Caco-2 (cell line): Measurements from ENCODE around the gene ALOX15B. TPM values are rescaled to one million over a fixed set of nuclear protein-coding genes. Genes with fewer than 3 reads are reported as not detected.
A peak's percentile ranks its signal among the peaks of the same experiment; 100 is the strongest.

Experiments used
- BruUV-seq: library from RNA; stranded (reverse); fragments of 400-500 nt; replicated peaks from 2 replicates; lab custom pipeline; 2021; lab: Mats Ljungman, UMichigan
- CTCF ChIA-PET: fragments of 300-600 bp; sonication (Branson Sonifier 250); formaldehyde crosslinking; loops from one replicate; lab custom pipeline; 2022; ENCODE audit warnings: antibody characterized with exemption; lab: Charles Lee
- POLR2A ChIA-PET: fragments of 300-600 bp; sonication (Branson Sonifier 250); formaldehyde crosslinking; loops from one replicate; lab custom pipeline; 2022; ENCODE audit warnings: antibody characterized with exemption; lab: Charles Lee
- DNase-seq, 2 experiments: peaks; one replicate each; pipeline versions ENCODE4 v3.0.0 to v3.0.0-alpha.2; 2020 to 2022
- H3K27me3 ChIP-seq: replicated peaks from 2 replicates; pipeline ENCODE4 v1.6.0; 2011; ENCODE audit warnings: low read length; ENCODE audit not compliant: control insufficient read depth, insufficient read depth
- H3K36me3 ChIP-seq: 2 replicates; pipeline ENCODE4 v1.5.1; 2011; ENCODE audit warnings: low read length; ENCODE audit not compliant: control insufficient read depth, insufficient read depth
- H3K4me1 ChIP-seq: fragments of 250-450 bp; sonication (Bioruptor Pico); 2 replicates; pipeline ENCODE4 v1.5.1; 2020; ENCODE audit warnings: mild to moderate bottlenecking
- H3K4me3 ChIP-seq: 2 replicates; pipeline ENCODE4 v1.5.1; 2011; ENCODE audit warnings: low read depth, mild to moderate bottlenecking, control low read depth, low read length
- H3K9me3 ChIP-seq: fragments of 250-450 bp; sonication (Bioruptor Pico); 2 replicates; pipeline ENCODE4 v1.5.1; 2020; ENCODE audit warnings: mild to moderate bottlenecking, moderate library complexity
- H3K27ac Mint-ChIP-seq: one replicate; pipeline ENCODE4 v1.8.0; 2022; ENCODE audit warnings: mixed read lengths; ENCODE audit not compliant: unreplicated experiment
- H3K27me3 Mint-ChIP-seq: one replicate; pipeline ENCODE4 v1.8.0; 2022; ENCODE audit warnings: mixed read lengths; ENCODE audit not compliant: insufficient read depth, unreplicated experiment
- H3K36me3 Mint-ChIP-seq: one replicate; pipeline ENCODE4 v1.8.0; 2022; ENCODE audit warnings: mild to moderate bottlenecking, mixed read lengths; ENCODE audit not compliant: insufficient read depth, unreplicated experiment
- H3K4me1 Mint-ChIP-seq: one replicate; pipeline ENCODE4 v1.8.0; 2022; ENCODE audit warnings: low read depth, mixed read lengths; ENCODE audit not compliant: unreplicated experiment
- H3K4me3 Mint-ChIP-seq: one replicate; pipeline ENCODE4 v1.8.0; 2022; ENCODE audit warnings: mild to moderate bottlenecking, moderate library complexity, mixed read lengths; ENCODE audit not compliant: unreplicated experiment
- H3K9me3 Mint-ChIP-seq: one replicate; pipeline ENCODE4 v1.8.0; 2022; ENCODE audit warnings: mixed read lengths; ENCODE audit not compliant: unreplicated experiment
- CTCF ChIP-seq, 2 experiments: fragments of 200-600 bp in 1 of 2; IDR thresholded peaks; 1 replicate in 1 of 2; 2 replicates in 1 of 2; pipeline versions ENCODE4 v1.5.1 to v1.8.0; 2011 to 2022; ENCODE audit warnings: antibody characterized with exemption in 1 of 2, control low read depth in 1 of 2, inconsistent platforms in 1 of 2, low read depth in 1 of 2, low read length in 1 of 2, mild to moderate bottlenecking in 1 of 2, moderate library complexity in 1 of 2; ENCODE audit not compliant: insufficient read depth in 1 of 2, severe bottlenecking in 1 of 2, unreplicated experiment in 1 of 2
- intact Hi-C: fragments of 100-400 bp; cut with micrococcal nuclease; formaldehyde crosslinking; loops from one replicate; pipeline ENCODE4 v1.10.0; 2022; ENCODE audit not compliant: unreplicated experiment
- total RNA-seq: library from RNA; stranded (reverse); gene quantifications from 2 replicates; pipeline ENCODE4 v1.2.3, GENCODE V29; 2022

ALOX15B gene
- total RNA-seq, 1 experiment from 2014 or later: not detected

GRCh38 chr17:7995724-7996123 lies 43.1 kb upstream of the ALOX15B start:
- TF ChIP-seq CTCF (IDR thresholded peaks at IDR 0.05; ENCODE audit: insufficient read depth in 1 of 2, low read depth in 1 of 2, low read length in 1 of 2, severe bottlenecking in 1 of 2, unreplicated experiment in 1 of 2): no peak
- Mint-ChIP-seq H3K4me1 (no peaks in the 10 kb centered on the region), H3K27me3 (no peaks in the 10 kb centered on the region), H3K4me3 (no peak overlapping the region), H3K9me3 (no peaks in the 10 kb centered on the region), H3K36me3 (no peaks in the 10 kb centered on the region), H3K27ac (no peak overlapping the region)
- no TSS peak for BruUV-seq
- DNase-seq: no peak
- POLR2A ChIA-PET: no interaction called here
- H3K4me3 ChIP-seq: no peak overlapping the region
- no peaks in the 10 kb centered on the region for H3K4me1 ChIP-seq
- H3K36me3 ChIP-seq: no peaks in the 10 kb centered on the region
- H3K27me3 ChIP-seq: no peaks in the 10 kb centered on the region
- intact Hi-C loops: no loop called here
- CTCF ChIA-PET: interaction anchor here (0.6 kb wide), 1 partner anchor 152 kb away, joined by 5 read pairs; no protein-coding TSS in a partner anchor
- H3K9me3 ChIP-seq: no peaks in the 10 kb centered on the region

GRCh38 chr17:7997186-7997585 lies 41.7 kb upstream of the ALOX15B start:
- Histone ChIP-seq H3K27me3 (no peaks in the 10 kb centered on the region), H3K9me3 (no peaks in the 10 kb centered on the region), H3K4me1 (no peaks in the 10 kb centered on the region), H3K4me3 (no peak overlapping the region), H3K36me3 (no peaks in the 10 kb centered on the region)
- Mint-ChIP-seq H3K4me3 (no peak overlapping the region), H3K27ac (no peak overlapping the region), H3K9me3 (no peaks in the 10 kb centered on the region), H3K27me3 (peaks cover 3% of the 10 kb centered on the region), H3K36me3 (no peaks in the 10 kb centered on the region), H3K4me1 (no peaks in the 10 kb centered on the region)
- peak in 1 of 2 experiments; percentile 28 for TF ChIP-seq CTCF (IDR thresholded peaks at IDR 0.05; ENCODE audit: insufficient read depth in 1 of 2, low read depth in 1 of 2, low read length in 1 of 2, severe bottlenecking in 1 of 2, unreplicated experiment in 1 of 2)
- ChIA-PET POLR2A (no interaction called here), CTCF (interaction anchor here (0.9 to 1.2 kb wide), 2 partner anchors 44 to 253 kb away, joined by 3 to 4 read pairs; no protein-coding TSS in a partner anchor)
- BruUV-seq: no TSS peak
- DNase-seq: peak in 1 of 2 experiments; percentile 24
- intact Hi-C loops: no loop called here

GRCh38 chr17:8001976-8002720 lies 36.7 kb upstream of the ALOX15B start, which contains the start of gene GUCY2D:
GUCY2D (plus strand) TSS chr17:8002615; CDS start chr17:8003048, 433 bp downstream.
- H3K27me3 ChIP-seq: no peaks in the 10 kb centered on the region
- no peaks in the 10 kb centered on the region for H3K36me3 Mint-ChIP-seq
- H3K27ac Mint-ChIP-seq: no peak within 1 kb of the TSS
- TF ChIP-seq CTCF (IDR thresholded peaks at IDR 0.05; ENCODE audit: insufficient read depth in 1 of 2, low read depth in 1 of 2, low read length in 1 of 2, severe bottlenecking in 1 of 2, unreplicated experiment in 1 of 2): no peak
- no peaks in the 10 kb centered on the region for H3K36me3 ChIP-seq
- ChIA-PET CTCF (interaction anchor here (0.5 to 0.9 kb wide), 2 partner anchors 9 to 12 kb away, joined by 3 to 4 read pairs; no protein-coding TSS in a partner anchor), POLR2A (interaction anchor here (1.0 kb wide), 1 partner anchor 86 kb away, joined by 3 read pairs; the partner anchor contains the start of gene RNF227)
- DNase-seq: no peak
- H3K4me3 Mint-ChIP-seq: no peak within 1 kb of the TSS
- no TSS peak for BruUV-seq
- no peaks in the 10 kb centered on the region for H3K4me1 ChIP-seq
- no peaks in the 10 kb centered on the region for H3K4me1 Mint-ChIP-seq
- no peak within 1 kb of the TSS for H3K4me3 ChIP-seq
- H3K9me3 Mint-ChIP-seq: no peaks in the 10 kb centered on the region
- peaks cover 3% of the 10 kb centered on the region for H3K27me3 Mint-ChIP-seq
- intact Hi-C loops: no loop called here
- no peaks in the 10 kb centered on the region for H3K9me3 ChIP-seq
